ENCODE data around the gene ACER1.
"Not testable (repeated sequence)": the region's sequence is repeated elsewhere in the genome, so short reads cannot be mapped to it uniquely, and the experiment has no call there.

ACER1 gene

GRCh38 chr19:6286676-6287075 lies 46.7 kb downstream of the ACER1 start:
- no peak for DNase-seq

- not testable (repeated sequence) for DNase-seq
These were observed 51.0 kb downstream of the ACER1 start for GRCh38 chr19:6282393-6282792.

DNA sequence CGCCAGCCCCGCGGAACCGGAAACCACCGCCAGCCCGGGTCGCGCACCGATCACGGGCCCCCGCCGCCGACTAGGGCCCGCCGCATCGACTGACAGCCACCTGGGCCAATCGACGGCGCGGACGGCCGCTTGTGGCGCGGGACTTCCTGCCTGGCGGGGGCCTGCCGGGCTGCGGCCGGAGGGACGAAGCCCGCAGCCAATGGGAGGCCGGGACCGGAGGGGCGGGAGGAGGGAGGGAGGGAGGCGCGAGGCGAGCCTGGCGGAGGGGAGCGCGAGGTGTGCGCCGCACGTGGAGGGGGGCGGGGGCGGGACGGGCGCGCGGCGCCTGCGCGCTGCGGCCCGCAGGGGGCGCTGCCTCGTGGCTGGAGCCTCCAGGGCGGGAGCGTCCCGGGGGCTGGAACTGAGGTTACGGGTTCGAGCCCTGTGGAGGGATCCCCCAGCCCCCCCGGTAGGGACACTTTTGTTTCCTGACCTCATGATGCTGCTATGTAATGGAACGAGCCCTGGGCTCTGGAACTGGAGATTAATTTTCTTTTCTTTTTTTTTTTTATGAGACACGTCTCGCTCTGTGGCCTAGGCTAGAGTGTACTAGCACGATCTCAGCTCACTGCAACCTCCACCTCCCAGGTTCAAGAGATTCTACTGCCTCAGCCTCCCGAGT lies 53.4 kb downstream of the ACER1 start, which contains the start of gene MLLT1:
Gene MLLT1 (minus strand): TSS at position 45 of the 661 bp plus-strand sequence. CDS start 191 bp downstream, outside the sequence.
- peak; percentile 97 to 98 for DNase-seq

- no peak for DNase-seq
These were observed 53.8 kb downstream of the ACER1 start for GRCh38 chr19:6279620-6279930.

GRCh38 chr19:6278740-6279619 lies 54.4 kb downstream of the ACER1 start:
- DNase-seq, result peak in 1 of 2 experiments; percentile 40

GRCh38 chr19:6278051-6278450 lies 55.4 kb downstream of the ACER1 start:
- DNase-seq, result no peak

- no peak for DNase-seq
These were observed 57.0 kb downstream of the ACER1 start for GRCh38 chr19:6276447-6276846.

- DNase-seq, result no peak
These were observed 58.2 kb downstream of the ACER1 start for GRCh38 chr19:6275170-6275744.

DNA sequence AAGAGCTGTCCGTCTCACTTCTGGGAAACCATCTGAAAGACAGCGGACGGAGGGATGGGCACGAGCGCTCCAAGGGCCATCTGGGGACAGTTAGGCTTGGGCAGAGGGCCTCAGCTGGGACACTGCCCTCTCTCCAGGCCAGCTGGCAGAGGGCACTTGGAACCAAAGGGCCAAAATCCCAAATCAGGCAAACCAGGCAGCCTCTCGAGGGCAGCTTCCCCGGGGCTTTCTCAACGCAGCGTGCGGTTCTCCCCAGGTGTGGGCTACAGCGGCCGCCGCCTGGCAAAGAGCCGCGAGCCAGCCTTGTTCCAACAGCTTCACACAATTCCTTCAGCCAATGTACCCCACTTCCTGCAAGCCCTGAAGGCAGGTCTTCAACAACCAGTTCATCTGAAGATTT lies 58.7 kb downstream of the ACER1 start:
- DNase-seq, result no peak

DNA sequence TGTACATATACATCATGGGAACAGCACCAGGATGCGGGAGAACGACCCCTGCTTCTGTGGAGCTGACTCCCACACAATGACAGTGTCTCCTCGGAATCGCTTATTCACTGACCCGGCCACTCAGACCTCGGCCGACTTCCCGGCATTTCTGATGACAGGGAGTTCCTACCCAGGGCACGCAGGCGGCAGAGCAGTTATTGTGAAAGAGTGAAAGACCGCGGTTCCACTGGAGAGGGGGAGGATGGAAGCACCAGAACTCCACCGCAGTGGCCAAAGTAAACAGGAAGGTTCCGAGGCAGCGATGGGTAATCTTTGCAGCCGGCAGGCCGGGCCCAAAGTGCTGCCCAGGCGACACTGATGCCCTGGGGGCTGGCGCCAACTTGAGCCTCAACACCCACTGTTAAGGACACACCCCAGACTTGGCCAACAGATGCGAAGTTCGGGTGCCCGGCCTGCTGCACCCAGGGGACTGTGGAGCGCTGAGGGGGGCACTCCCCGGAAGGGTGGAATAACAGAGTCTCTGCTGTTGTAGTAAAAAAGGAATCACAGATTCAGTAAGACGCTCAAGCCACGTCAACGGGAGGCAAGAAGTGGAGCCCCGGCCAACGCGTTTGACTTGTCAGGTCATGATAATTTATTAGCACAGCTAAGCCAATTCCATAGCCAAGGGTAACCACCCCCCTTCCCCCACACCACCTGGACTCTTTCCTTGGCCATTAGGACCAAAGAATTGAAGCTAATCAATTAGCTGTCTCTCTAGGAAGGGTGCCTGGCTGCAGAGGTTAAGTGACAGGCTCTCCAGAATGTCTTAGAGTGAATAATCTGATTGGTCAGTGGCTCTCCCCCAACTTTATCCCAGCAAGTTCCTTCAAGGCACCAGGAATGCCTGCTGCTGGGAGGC lies 59.5 kb downstream of the ACER1 start:
- no peak for DNase-seq

DNA sequence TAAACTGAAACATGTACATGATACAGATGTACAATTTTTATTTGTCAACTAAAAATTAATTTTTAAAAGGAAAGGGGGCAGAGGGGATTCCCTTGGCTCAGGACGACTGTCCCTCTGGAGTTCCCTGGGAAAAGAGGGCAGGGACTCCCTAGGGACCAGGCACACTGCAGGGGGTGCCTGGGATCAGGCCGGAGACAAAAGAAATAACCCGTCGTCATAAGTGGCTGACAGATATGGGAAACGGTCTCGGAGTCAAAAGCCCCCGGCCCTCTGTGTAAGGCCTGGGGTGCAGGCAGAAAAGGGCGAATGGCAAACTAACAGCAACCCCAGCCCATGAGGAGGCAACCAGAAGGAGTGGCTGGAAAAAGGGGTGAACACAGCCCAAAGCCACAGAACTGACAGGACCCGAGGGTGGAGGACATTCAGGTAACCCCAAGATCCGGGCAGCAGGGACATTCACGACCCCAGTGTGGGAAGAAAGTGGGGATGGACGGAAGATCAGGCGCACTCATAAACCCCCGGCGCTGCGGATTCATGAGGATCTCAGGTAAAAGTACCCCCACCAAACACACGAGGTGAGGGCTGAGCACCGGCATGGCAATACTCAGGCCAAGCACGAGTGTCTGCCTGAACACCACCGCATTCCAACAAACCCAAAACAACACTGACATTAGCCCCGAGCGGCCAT lies 60.4 kb downstream of the ACER1 start:
- DNase-seq, result no peak

DNA sequence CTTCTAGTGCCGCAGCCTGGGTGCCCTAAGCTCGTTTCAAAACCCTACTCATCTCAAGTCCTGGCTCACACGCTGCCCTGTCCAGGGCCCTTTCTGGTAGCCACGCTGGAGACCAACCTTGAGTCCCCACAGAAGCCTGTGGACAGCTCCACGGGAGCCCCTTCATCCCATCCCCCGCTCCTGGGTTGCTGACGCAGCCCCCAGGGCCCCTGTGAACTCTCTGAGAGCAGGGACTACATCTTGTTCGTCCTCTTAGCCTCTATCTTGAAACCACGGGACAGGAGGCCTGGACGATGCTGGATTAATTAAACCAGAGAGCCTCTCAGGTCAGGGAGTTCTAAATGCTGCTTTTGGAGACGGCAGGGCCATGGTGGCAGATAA lies 61.0 kb downstream of the ACER1 start:
- no peak for DNase-seq

DNA sequence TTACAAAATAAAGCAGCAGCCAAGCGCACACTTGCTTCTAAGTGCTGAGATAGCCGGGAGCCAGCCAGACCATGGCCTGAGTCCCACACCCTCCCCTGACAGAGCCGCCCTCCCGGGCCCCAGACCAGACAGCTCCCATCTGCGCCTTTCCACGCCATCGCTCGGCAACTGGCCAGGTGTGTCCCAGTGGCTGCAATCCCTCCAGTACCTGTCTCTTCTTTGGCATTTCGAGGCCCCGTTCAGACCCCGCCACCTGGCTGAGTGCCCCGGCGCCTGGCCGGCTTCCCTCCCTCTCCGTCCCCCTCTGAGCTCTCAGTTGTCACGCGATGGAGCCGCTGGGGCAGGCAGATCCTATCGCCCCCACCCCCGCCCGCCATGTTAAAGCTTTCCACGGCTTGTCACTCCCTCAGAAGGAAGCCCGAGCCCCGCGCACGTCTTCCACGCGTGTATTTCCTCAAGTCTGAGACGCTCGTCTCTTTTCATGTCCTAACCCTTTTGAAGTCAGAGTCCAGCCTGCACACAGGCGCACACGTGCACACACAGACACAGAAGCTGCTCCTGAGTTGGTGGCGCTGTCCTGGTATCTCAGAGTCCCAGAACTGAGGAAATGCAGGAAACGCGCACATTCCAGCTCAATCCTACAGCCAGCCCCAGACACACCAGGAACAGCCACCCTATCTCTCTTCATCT lies 61.5 kb downstream of the ACER1 start:
- no peak for DNase-seq

DNA sequence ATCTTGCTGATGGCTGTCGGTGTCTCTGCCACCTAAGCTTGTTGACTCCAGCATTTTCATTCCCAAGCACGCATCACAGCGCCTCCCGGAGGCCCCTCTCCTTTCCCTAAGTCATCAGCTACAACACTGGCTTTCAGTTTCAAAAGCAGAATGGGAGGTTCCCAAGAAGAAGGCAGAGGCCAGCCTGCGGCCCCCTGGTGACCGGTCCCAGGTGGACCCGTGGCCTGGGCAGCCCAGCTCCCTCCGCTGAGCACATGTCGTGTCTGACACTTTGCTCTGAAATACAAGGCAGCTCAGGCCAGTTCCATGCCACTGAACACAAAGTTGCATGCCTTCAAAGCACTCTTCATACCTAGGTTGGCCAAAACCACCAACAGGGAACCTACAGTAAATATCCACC lies 62.2 kb downstream of the ACER1 start:
- no peak for DNase-seq

DNA sequence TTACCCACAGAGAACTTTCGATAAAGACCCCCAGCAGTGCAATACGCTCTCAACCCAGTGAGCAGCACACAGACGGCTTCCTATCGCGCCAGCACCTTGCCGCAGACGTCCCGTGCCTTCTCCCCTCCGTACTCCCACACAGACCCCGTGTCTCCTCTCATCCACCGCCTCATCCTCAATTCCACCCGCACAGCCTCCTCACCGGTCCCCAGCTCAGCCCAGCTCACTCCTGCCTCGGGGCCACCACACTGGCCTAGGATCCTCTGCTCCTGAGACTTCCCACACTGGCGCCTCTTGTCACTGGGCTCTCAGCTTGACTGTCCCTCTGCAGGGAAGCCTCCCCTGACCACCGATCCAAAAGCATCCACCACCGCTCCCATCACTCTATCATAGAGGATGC lies 62.6 kb downstream of the ACER1 start:
- DNase-seq, result no peak

DNA sequence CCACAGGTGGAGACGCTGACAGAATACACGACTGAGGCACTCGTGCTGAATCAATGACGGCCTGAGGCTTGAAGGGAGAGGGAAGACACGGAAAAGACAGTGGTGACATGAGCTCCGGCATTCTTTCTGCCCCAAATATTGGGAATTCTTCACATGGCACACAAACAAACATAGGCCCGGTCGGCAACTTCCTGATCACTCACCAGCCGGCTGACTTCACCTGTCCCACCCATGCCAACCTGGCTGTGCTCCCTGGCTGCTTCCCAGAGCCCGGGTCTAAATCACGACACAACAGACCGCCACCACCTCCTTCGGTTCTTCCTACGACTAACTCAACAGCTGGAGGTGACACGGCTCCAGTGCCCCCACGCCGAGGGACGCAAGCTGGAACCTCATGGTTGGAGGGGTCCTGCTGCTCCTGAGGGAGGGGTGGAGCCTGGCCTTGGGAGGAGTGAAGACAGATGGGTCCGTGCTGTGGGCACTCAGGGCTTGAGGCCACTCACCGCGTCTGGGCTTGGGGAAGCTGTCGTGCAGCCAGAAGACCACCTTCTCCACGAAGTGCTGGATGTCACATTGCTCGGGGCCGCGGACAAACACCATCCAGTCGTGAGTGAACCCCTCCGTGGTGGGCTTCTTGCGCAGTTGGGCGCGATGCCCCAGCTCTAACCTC lies 63.2 kb downstream of the ACER1 start:
- DNase-seq, result no peak

GRCh38 chr19:6269101-6269886 lies 64.1 kb downstream of the ACER1 start:
- DNase-seq, result no peak

- DNase-seq, result no peak
These were observed 65.0 kb downstream of the ACER1 start for GRCh38 chr19:6268382-6268771.

DNA sequence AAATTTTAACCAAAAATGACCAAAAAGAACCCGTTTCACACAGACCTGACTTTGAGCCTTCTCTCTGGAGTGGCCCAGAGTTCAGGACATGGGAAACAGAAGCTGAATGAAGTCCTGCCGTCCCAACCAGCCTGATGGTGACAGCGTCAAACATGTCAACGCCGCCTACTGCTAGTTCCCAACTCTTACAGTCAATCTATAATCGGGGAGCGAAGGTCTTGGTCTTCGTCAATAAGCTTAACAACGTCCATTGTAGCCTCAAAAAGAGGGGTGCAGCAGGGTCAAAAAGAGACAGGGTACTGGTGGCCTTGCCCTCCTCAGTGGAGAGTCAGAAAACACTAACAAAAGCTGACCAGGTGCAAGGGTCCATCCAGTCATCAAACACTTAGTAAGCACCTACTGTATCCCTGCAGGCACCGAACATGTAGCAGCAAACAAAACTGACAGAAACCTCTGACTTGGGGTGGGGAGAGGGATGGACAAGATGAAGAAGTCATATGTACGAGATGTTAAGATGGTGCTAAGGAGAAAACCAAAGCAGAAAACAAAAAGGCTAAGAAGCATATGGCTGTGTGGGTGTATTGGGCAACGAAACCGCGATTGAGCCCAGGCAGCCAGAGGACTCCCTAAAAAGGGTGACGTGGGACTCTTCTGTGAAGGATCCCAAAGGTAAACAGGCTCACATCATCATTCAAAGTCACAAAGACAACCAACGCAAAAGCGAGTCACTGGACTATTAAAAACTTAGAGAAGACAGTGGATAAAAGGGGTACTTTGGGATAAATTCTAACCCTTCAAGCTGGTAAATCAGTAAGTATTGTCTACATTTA lies 65.6 kb downstream of the ACER1 start:
- no peak for DNase-seq
